ENCODE measurements around the gene NIN. TPM values are rescaled to one million over a fixed set of nuclear protein-coding genes. Genes with fewer than 3 reads are reported as not detected.
A peak's percentile ranks its signal among the peaks of the same experiment; 100 is the strongest.

NIN gene
- total RNA-seq, 4 donors from 2014 or later: 22.7 to 48.2 (median 36.8) TPM

- WGBS: 73% methylated on average over 5 of the region's 5 CpGs
- Histone ChIP-seq H3K36me3 (peaks cover 69% of the 10 kb centered on the region), H3K9me3 (no peaks in the 10 kb centered on the region), H3K27me3 (no peaks in the 10 kb centered on the region), H3K27ac (no peak overlapping the region), H3K4me3 (no peak overlapping the region), H3K4me1 (no peaks in the 10 kb centered on the region)
- DNase-seq (ENCODE audit: low spot score in 2 of 2): no peak
- no peak for TF ChIP-seq EP300 (IDR thresholded peaks at IDR 0.05)
- TF ChIP-seq CTCF (IDR thresholded peaks at IDR 0.05): no peak
- TF ChIP-seq POLR2AphosphoS5 (IDR thresholded peaks at IDR 0.05): no peak
- TF ChIP-seq POLR2A (IDR thresholded peaks at IDR 0.05): no peak
Measured at GRCh38 chr14:50725761-50726160, 105.2 kb downstream of the NIN start.

- Histone ChIP-seq H3K27ac (no peak overlapping the region), H3K36me3 (peaks cover 27% of the 10 kb centered on the region), H3K27me3 (no peaks in the 10 kb centered on the region), H3K9me3 (no peaks in the 10 kb centered on the region), H3K4me3 (no peak overlapping the region), H3K4me1 (no peaks in the 10 kb centered on the region)
- 56% methylated on average over 1 of the region's 1 CpG for WGBS
- DNase-seq (ENCODE audit: low spot score in 2 of 2): no peak
- TF ChIP-seq POLR2A (IDR thresholded peaks at IDR 0.05): no peak
- no peak for TF ChIP-seq CTCF (IDR thresholded peaks at IDR 0.05)
- no peak for TF ChIP-seq EP300 (IDR thresholded peaks at IDR 0.05)
- no peak for TF ChIP-seq POLR2AphosphoS5 (IDR thresholded peaks at IDR 0.05)
Measured at GRCh38 chr14:50719911-50720759, 110.8 kb downstream of the NIN start.

DNA sequence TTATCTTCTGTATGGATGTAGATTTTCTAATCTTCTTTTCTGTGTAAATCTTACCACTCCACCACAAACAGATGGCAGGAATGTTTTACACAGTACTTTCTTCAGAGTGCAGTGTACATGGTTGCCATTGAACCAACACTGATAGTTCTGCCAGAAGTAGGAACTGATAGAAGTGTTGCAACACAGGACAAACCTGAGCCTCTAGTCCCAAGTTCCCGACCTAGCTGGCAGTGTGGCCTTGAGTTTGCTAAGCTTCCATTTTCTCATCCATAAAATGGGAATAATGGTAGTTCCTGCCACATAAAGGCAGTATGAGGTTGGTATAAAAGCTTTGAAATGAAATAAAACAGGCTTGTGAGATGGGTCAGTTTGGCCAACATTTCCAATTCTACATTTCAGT, 112.0 kb downstream of the NIN start:
- no peak overlapping the region for H3K4me3 ChIP-seq
- peaks cover 16% of the 10 kb centered on the region for H3K36me3 ChIP-seq

GRCh38 chr14:50717811-50718210, 113.2 kb downstream of the NIN start:
- H3K4me1 ChIP-seq: no peaks in the 10 kb centered on the region
- WGBS: 74% methylated on average over 7 of the region's 7 CpGs
- no peak for TF ChIP-seq CTCF (IDR thresholded peaks at IDR 0.05)
- TF ChIP-seq POLR2AphosphoS5 (IDR thresholded peaks at IDR 0.05): no peak
- TF ChIP-seq POLR2A (IDR thresholded peaks at IDR 0.05): no peak
- TF ChIP-seq EP300 (IDR thresholded peaks at IDR 0.05): no peak

More for the DNA sequence above, 112.0 kb downstream of the NIN start:
- Histone ChIP-seq H3K9me3 (no peaks in the 10 kb centered on the region), H3K27ac (no peak overlapping the region), H3K4me1 (no peaks in the 10 kb centered on the region), H3K27me3 (no peaks in the 10 kb centered on the region)
- WGBS: 46% methylated on average over 1 of the region's 1 CpG
- TF ChIP-seq CTCF (IDR thresholded peaks at IDR 0.05): no peak
- no peak for TF ChIP-seq POLR2A (IDR thresholded peaks at IDR 0.05)
- no peak for TF ChIP-seq EP300 (IDR thresholded peaks at IDR 0.05)
- TF ChIP-seq POLR2AphosphoS5 (IDR thresholded peaks at IDR 0.05): no peak
- no peak for DNase-seq (ENCODE audit: low spot score in 2 of 2)

GRCh38 chr14:50714450-50715073, 116.4 kb downstream of the NIN start:
- 76% methylated on average over 2 of the region's 2 CpGs for WGBS
- TF ChIP-seq CTCF (IDR thresholded peaks at IDR 0.05): peak in 1 of 2 donors; percentile 33
- no peak for TF ChIP-seq POLR2A (IDR thresholded peaks at IDR 0.05)
- no peak for TF ChIP-seq POLR2AphosphoS5 (IDR thresholded peaks at IDR 0.05)
- Histone ChIP-seq H3K4me1 (no peaks in the 10 kb centered on the region), H3K9me3 (no peaks in the 10 kb centered on the region), H3K27ac (no peak overlapping the region), H3K4me3 (no peak overlapping the region), H3K36me3 (no peaks in the 10 kb centered on the region), H3K27me3 (no peaks in the 10 kb centered on the region)
- DNase-seq (ENCODE audit: low spot score in 2 of 2): no peak

More at GRCh38 chr14:50717811-50718210, 113.2 kb downstream of the NIN start:
- Histone ChIP-seq H3K27me3 (no peaks in the 10 kb centered on the region), H3K4me3 (no peak overlapping the region), H3K36me3 (peaks cover 11% of the 10 kb centered on the region), H3K27ac (no peak overlapping the region), H3K9me3 (no peaks in the 10 kb centered on the region)
- no peak for DNase-seq (ENCODE audit: low spot score in 2 of 2)
